A549 (cell line): ENCODE data around the gene B3GNT7.

Source experiments
- CBX8 ChIP-seq: fragments of 200-600 bp; sonication (generic); IDR thresholded peaks from 2 replicates; pipeline ENCODE4 v1.6.1; 2016
- KDM1A ChIP-seq: fragments of 200-600 bp; sonication (generic); IDR thresholded peaks from 2 replicates; pipeline ENCODE4 v1.6.1; 2016; ENCODE audit warnings: low read depth, mild to moderate bottlenecking
- RFX5 ChIP-seq: fragments of 450-650 bp; IDR thresholded peaks from 2 replicates; pipeline ENCODE4 v1.7.1; 2014; ENCODE audit warnings: antibody characterized with exemption, mild to moderate bottlenecking, moderate library complexity
- TF ChIP-seq, protein P1 (sequence below): fragments of >200 bp; sonication (Bioruptor Twin); formaldehyde crosslinking; IDR thresholded peaks from 3 replicates; pipeline ENCODE4 v1.5.1; 2016

DNA sequence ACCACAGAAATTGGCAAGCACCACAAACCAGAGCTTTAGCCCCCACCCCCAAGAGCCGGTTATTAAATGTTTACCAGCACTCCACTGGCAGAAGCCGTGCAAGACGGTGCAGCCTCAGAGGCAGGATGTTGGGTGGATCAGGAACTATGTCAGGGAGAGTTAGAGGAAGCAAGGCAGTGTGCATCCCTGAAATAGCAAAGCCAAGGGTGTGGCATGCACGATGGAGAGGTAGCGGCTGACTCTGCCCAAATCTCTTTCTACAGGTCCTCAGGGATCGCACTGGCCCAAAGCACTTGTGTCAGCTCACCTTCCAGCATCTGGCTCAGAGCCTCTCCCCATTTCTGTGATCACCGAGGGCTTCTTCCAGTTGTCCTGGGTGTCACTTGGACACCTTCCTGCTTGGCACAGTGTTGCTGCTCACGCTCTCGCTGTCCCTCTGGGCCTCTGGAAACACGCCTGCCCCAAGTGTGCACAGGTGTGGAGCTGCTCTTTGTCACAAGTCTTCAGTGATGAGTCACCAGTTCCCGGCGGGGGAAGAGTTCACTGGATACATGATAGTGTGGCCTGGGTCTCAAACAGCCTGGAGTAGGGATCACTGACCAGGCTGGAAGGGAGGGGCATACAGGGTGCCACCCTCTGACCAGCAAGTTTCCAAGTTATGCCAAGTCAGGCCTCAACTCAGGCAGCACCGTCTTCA lies 17.3 kb upstream of the B3GNT7 start:
- TF ChIP-seq, protein P1, sequence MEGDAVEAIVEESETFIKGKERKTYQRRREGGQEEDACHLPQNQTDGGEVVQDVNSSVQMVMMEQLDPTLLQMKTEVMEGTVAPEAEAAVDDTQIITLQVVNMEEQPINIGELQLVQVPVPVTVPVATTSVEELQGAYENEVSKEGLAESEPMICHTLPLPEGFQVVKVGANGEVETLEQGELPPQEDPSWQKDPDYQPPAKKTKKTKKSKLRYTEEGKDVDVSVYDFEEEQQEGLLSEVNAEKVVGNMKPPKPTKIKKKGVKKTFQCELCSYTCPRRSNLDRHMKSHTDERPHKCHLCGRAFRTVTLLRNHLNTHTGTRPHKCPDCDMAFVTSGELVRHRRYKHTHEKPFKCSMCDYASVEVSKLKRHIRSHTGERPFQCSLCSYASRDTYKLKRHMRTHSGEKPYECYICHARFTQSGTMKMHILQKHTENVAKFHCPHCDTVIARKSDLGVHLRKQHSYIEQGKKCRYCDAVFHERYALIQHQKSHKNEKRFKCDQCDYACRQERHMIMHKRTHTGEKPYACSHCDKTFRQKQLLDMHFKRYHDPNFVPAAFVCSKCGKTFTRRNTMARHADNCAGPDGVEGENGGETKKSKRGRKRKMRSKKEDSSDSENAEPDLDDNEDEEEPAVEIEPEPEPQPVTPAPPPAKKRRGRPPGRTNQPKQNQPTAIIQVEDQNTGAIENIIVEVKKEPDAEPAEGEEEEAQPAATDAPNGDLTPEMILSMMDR, result no peak
- TF ChIP-seq KDM1A (no peak), CBX8 (no peak), RFX5 (no peak)
